Measurements from ENCODE around the gene TRPV4.

TRPV4 gene

DNA sequence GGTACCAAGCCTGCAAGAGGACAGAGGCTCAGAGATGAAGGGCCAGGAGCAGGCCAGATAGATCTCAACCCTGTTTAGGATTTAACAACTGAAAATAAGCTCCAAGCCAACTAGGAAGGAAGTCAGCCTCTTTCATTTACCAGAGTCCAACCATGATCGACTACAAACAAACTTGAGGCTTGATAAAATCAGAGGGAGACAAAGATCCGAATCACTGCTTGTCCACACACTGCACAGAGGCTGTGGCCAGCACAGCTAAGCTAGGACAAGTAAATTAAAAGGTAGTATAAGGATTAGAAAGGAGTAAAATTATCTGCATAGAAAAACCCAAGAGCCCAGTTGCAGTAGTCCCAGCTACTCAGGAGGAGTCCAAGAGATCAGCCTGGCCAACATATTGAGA, 79.2 kb downstream of the TRPV4 start:
- H3K36me3 ChIP-seq (ENCODE audit: control insufficient read depth, insufficient read depth, low read length): no peaks in the 10 kb centered on the region
- DNase-seq (ENCODE audit: low read depth, low spot score): no peak
- H3K27me3 ChIP-seq (ENCODE audit: control insufficient read depth, insufficient read depth, low read length): no peaks in the 10 kb centered on the region
- H3K4me1 ChIP-seq (ENCODE audit: control insufficient read depth, insufficient read depth, low read length): peaks cover 6% of the 10 kb centered on the region; the same call in 1 of the 2 replicates
- no peak overlapping the region for H3K27ac ChIP-seq (ENCODE audit: low read length)
- H3K9me3 ChIP-seq (ENCODE audit: control insufficient read depth, insufficient read depth, low read length): no peaks in the 10 kb centered on the region
- H3K4me3 ChIP-seq (ENCODE audit: low read length): no peak overlapping the region
- WGBS (ENCODE audit: insufficient coverage, insufficient read length): no CpG with 5 or more reads among the region's 2 CpGs

DNA sequence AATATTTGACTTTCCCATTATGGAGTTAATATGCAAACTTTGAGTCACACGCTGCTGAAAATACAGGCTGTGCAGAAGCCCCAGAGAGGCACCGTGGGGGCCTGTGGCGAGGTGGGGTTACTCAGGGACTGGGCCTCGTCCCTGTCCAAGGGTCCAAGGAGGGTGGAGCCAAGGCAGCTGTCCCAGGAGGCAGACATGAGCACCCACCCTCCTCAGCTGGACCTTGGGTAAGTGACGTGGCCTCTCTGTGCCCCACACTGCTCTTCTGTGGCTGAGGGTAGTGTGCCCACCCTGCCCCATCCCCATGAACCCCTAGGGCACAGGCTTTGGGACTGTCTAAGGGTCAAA, 80.2 kb downstream of the TRPV4 start:
- WGBS (ENCODE audit: insufficient coverage, insufficient read length): no CpG with 5 or more reads among the region's 5 CpGs
- Histone ChIP-seq H3K36me3 (ENCODE audit: control insufficient read depth, insufficient read depth, low read length) (no peaks in the 10 kb centered on the region), H3K27me3 (ENCODE audit: control insufficient read depth, insufficient read depth, low read length) (no peaks in the 10 kb centered on the region), H3K4me3 (ENCODE audit: low read length) (no peak overlapping the region), H3K27ac (ENCODE audit: low read length) (no peak overlapping the region), H3K9me3 (ENCODE audit: control insufficient read depth, insufficient read depth, low read length) (no peaks in the 10 kb centered on the region), H3K4me1 (ENCODE audit: control insufficient read depth, insufficient read depth, low read length) (0 out of 2 replicates have a peak, but pooled peaks cover under 1% of the 10 kb centered on the region)
- DNase-seq (ENCODE audit: low read depth, low spot score): no peak

DNA sequence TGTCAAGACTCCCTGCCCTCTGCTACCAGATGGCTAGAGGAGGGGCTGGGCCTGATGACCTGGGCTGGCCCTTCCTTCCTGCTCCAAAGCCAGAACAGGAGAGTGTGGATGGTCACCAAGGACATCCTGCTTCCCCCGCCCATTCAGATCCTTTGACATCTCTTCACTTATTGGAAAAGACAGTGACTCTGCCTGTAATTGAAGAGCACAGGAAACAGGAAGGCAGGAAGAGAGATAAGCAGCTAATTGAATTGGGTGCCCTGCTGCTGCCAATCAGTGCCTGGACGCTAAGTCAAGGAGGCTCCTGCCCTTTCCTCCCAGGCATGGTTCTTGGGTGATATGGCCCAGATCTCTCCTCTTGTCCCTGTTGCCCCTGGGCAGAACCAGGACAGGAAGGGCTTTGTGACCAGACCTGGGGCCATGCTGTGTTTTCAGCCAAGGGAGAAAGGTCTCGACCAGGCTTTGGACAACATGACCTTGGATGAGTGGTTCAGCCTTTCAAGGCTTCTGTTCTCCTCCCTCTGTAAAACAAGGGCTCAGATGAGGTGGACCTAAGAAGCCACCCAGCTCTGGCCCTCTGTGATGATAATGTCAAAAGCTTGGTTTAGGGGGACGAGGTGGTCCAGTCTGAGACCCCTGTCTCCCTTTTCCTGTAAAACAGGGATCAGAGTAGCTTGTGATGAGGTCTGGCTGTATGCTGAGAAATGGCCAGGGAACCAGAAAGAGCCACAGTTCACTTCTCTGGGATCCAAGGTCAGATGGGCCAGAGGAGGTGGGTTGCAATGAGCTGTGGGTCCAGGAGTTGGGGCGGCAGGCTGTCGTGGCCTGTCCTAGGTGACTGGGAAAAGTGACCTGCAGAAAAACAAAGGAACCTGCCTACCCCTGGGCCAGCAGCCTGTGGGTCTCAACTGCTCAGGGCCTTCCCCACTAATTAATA, 80.8 kb downstream of the TRPV4 start:
- Histone ChIP-seq H3K4me3 (ENCODE audit: low read length) (no peak overlapping the region), H3K27me3 (ENCODE audit: control insufficient read depth, insufficient read depth, low read length) (no peaks in the 10 kb centered on the region), H3K4me1 (ENCODE audit: control insufficient read depth, insufficient read depth, low read length) (no peaks in the 10 kb centered on the region), H3K9me3 (ENCODE audit: control insufficient read depth, insufficient read depth, low read length) (no peaks in the 10 kb centered on the region), H3K27ac (ENCODE audit: low read length) (no peak overlapping the region), H3K36me3 (ENCODE audit: control insufficient read depth, insufficient read depth, low read length) (no peaks in the 10 kb centered on the region)
- DNase-seq (ENCODE audit: low read depth, low spot score): no peak
- no CpG with 5 or more reads among the region's 6 CpGs for WGBS (ENCODE audit: insufficient coverage, insufficient read length)

DNA sequence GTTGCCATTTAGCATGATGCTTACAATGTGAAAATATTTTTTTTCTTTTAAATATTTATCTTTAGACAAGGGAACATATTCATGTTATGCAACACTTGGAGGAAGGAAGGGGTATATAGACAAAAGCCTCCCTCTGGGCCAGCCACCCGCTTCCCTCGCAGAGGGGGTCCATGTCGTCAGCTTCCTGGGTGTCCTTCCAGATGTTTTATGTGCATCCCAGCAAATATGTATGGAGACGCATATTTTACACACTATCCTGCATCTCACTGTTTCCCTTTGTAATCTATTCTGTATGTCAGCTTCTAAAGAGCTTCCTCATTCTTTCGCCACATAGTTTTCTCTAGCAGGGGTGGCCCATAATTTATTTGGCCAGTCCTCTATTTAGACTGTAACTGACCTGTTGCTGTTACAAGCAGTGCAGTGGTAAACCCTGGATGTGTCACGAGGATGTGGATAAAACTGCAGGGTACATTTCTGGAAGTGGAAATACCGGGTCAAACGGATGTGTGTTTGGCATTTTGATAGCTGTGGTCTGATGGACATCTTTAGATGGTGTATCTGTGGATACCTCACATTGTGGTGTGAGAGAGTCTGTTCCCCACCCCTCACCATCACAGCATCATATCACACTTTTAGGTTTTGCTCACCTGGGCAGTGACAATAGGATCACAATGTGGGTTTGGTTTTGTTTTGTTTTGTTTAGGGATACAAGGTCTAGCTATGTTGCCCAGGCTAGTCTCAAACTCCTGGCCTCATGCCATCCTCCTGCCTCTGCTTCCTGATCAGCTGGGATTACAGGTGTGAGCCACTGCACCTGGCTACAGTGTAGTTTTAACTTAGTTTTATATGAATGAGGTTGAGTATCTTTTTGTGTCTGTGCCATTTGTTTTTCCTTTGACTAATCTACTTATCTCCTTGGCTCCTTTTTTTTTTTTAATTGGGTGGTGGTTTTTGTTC, 87.9 kb downstream of the TRPV4 start:
- H3K27ac ChIP-seq (ENCODE audit: low read length): no peak overlapping the region
- no peaks in the 10 kb centered on the region for H3K9me3 ChIP-seq (ENCODE audit: control insufficient read depth, insufficient read depth, low read length)
- no peak overlapping the region for H3K4me3 ChIP-seq (ENCODE audit: low read length)
- H3K36me3 ChIP-seq (ENCODE audit: control insufficient read depth, insufficient read depth, low read length): no peaks in the 10 kb centered on the region; the same call in 1 of the 2 replicates
- H3K27me3 ChIP-seq (ENCODE audit: control insufficient read depth, insufficient read depth, low read length): no peaks in the 10 kb centered on the region
- H3K4me1 ChIP-seq (ENCODE audit: control insufficient read depth, insufficient read depth, low read length): no peaks in the 10 kb centered on the region
- WGBS (ENCODE audit: insufficient coverage, insufficient read length): no CpG with 5 or more reads among the region's 8 CpGs
- no peak for DNase-seq (ENCODE audit: low read depth, low spot score)

DNA sequence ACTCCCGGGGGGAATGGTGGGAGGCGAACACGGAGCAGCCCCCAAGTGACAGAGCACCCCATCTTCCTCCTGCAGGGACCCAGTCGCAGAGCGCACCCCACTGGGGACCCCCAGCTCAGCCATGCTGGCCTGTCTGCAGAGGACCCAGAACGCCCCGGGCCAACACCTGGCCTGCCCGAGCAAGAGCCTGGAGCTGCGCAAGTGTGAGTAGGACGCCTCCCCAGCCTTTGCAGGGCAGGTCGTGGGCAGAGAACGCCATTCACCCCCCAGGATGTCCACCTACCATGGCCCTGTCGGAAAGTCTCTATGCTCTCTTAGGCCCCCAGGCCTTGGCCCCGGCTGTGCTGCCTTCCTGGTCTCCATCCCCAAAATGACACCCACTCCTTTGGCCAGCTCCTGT, 89.2 kb downstream of the TRPV4 start:
- no peak for DNase-seq (ENCODE audit: low read depth, low spot score)
- 0 out of 2 replicates have a peak, but pooled peaks cover 2% of the 10 kb centered on the region for H3K4me1 ChIP-seq (ENCODE audit: control insufficient read depth, insufficient read depth, low read length)

DNA sequence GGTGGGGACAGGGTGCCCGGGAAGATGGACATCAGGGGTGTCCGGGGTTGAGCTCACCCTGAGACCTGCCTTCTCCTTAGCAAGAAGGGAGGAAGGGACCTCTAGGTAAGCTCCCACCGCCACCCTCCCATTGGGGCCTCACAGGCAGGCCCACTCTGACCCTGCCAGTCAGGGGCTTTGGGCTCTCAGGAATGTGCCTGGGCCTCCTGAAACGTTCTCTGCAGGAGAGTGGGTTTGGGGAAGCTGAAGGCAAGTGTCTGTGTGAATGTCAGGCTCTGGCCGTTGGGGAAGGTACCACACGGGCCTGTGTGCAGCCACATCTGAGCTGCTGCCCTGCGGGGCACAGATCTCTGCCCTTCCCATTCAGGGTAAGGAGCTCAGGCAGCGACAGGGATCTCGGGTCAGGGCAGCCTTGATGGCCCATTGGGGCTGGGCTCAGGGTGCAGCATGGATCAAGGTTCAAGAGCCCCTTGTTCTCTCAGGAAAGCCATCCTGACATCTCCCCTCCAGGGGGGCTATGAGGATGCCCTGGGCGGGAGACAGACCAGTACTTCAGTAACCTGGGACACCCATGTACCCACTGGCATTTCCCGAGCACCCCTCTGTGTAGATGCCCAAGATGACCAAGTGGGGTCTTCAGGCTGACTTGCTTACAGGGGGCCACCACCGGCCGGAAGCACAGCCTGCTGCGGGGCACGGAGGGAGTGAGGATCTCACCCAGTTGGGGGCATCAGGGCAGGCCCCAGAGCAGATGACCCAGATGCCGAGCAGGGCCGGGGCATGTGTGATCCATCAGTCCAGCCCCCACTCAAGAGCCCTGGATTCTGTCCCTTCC, 89.9 kb downstream of the TRPV4 start:
- Histone ChIP-seq H3K36me3 (ENCODE audit: control insufficient read depth, insufficient read depth, low read length) (no peaks in the 10 kb centered on the region; the same call in 1 of the 2 replicates), H3K9me3 (ENCODE audit: control insufficient read depth, insufficient read depth, low read length) (no peaks in the 10 kb centered on the region), H3K4me1 (ENCODE audit: control insufficient read depth, insufficient read depth, low read length) (0 out of 2 replicates have a peak, but pooled peaks cover 2% of the 10 kb centered on the region), H3K4me3 (ENCODE audit: low read length) (no peak overlapping the region), H3K27me3 (ENCODE audit: control insufficient read depth, insufficient read depth, low read length) (no peaks in the 10 kb centered on the region), H3K27ac (ENCODE audit: low read length) (no peak overlapping the region)
- DNase-seq (ENCODE audit: low read depth, low spot score): no peak
- no CpG with 5 or more reads among the region's 17 CpGs for WGBS (ENCODE audit: insufficient coverage, insufficient read length)

More for the DNA sequence above, 89.2 kb downstream of the TRPV4 start:
- no CpG with 5 or more reads among the region's 14 CpGs for WGBS (ENCODE audit: insufficient coverage, insufficient read length)
- Histone ChIP-seq H3K36me3 (ENCODE audit: control insufficient read depth, insufficient read depth, low read length) (no peaks in the 10 kb centered on the region; the same call in 1 of the 2 replicates), H3K9me3 (ENCODE audit: control insufficient read depth, insufficient read depth, low read length) (no peaks in the 10 kb centered on the region), H3K4me3 (ENCODE audit: low read length) (no peak overlapping the region), H3K27me3 (ENCODE audit: control insufficient read depth, insufficient read depth, low read length) (no peaks in the 10 kb centered on the region), H3K27ac (ENCODE audit: low read length) (no peak overlapping the region)

DNA sequence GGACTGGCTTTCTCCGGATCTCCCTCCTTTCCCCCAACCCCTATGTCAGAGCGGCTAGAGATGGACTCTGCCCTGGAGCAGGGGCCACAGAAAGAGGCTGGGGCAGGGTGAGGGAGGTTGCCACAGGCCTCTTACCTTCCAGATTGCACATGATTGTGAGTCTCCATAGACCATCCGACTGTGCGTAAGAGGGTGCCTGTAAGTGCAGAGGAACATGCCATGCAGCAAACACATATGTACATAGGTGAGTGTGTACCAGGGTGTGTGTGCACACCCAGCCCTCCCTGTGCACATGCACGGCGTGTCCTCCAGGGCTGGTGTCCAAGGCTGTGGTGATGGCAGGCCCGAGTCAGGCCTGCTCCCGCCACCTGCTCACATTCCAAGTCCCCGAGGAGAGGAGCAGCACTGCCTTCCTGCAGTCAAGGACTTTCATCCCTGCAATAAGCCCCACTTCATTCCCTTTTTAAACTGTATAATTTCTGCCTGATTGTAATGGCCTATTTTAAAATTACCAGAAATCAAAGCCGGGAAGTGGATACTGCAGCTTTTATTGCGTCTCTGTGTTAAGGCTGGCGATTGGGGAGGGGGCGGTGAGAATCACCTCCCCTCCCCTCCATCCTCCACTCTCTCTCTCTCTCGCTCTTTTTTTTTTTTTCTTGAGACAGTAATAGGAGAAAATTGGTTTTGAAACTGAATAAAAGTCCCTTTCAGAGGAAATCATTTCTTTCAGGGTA, 91.1 kb downstream of the TRPV4 start:
- Histone ChIP-seq H3K9me3 (ENCODE audit: control insufficient read depth, insufficient read depth, low read length) (no peaks in the 10 kb centered on the region), H3K4me3 (ENCODE audit: low read length) (no peak overlapping the region), H3K27me3 (ENCODE audit: control insufficient read depth, insufficient read depth, low read length) (no peaks in the 10 kb centered on the region), H3K4me1 (ENCODE audit: control insufficient read depth, insufficient read depth, low read length) (0 out of 2 replicates have a peak, but pooled peaks cover 2% of the 10 kb centered on the region), H3K27ac (ENCODE audit: low read length) (no peak overlapping the region), H3K36me3 (ENCODE audit: control insufficient read depth, insufficient read depth, low read length) (no peaks in the 10 kb centered on the region; the same call in 1 of the 2 replicates)
- no CpG with 5 or more reads among the region's 14 CpGs for WGBS (ENCODE audit: insufficient coverage, insufficient read length)
- no peak for DNase-seq (ENCODE audit: low read depth, low spot score)

DNA sequence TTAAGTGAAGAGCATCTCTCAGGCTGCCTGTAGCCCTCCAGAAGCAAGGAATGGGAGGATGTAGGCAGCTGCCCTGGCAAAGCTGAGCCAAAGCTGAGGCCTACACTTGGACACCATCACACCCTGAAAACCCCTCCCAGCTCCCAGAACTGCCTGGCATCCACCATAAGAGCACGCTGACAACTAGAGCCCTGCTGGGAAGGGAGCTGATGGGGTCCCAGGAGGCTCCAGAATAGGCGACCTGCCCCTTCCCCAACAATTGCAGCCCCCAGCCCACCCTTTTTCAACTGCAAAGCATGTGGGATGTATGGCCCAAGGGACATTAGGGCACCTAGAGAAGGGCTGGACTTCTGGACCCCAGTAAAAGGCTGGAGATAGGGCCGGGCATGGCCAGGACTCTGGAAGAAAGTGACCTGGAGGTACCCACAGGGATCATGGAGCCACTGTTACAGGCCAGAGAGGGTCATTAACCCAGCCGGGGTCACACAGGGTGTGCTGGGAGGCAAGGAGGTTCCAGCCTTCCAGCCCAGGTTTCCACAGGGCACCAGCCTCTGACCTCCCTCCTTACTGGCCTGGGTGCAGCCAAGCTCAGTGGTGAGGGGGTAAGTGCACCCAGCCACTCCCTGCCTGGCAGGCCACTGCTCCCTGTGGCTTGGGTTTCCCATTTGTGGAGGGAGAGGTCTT, 91.8 kb downstream of the TRPV4 start:
- Histone ChIP-seq H3K4me3 (ENCODE audit: low read length) (no peak overlapping the region), H3K4me1 (ENCODE audit: control insufficient read depth, insufficient read depth, low read length) (0 out of 2 replicates have a peak, but pooled peaks cover 2% of the 10 kb centered on the region), H3K9me3 (ENCODE audit: control insufficient read depth, insufficient read depth, low read length) (no peaks in the 10 kb centered on the region), H3K36me3 (ENCODE audit: control insufficient read depth, insufficient read depth, low read length) (no peaks in the 10 kb centered on the region; the same call in 1 of the 2 replicates), H3K27me3 (ENCODE audit: control insufficient read depth, insufficient read depth, low read length) (no peaks in the 10 kb centered on the region), H3K27ac (ENCODE audit: low read length) (no peak overlapping the region)
- no CpG with 5 or more reads among the region's 4 CpGs for WGBS (ENCODE audit: insufficient coverage, insufficient read length)
- no peak for DNase-seq (ENCODE audit: low read depth, low spot score)

DNA sequence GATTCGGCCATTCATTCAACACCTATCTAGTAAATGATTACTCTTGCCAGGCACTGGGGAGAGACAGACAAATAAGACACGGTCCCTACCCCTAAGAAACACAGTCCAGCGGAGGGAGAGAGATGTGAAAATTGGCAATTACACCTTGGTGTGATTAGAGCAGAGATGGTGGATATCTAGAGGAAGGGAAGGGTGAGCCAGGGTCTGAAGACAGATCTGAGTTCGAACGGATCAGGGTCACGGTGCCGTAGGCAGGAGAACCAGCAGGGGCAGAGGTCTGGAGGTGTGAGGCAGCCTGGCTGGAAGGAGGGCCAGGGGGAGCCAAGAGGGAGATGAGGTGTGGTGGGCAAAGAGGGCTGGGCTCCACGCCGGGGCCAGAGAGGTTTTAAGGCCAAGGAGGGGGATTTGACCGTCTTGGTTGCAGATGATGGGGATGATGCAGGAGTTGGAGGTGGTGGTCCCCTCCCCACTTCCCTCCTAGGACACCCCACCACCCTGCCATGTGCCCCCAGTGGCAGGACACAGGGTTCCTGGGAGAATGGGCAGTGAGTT, 92.4 kb downstream of the TRPV4 start:
- no peak overlapping the region for H3K27ac ChIP-seq (ENCODE audit: low read length)
- DNase-seq (ENCODE audit: low read depth, low spot score): no peak
- H3K36me3 ChIP-seq (ENCODE audit: control insufficient read depth, insufficient read depth, low read length): no peaks in the 10 kb centered on the region; the same call in 1 of the 2 replicates
- no CpG with 5 or more reads among the region's 10 CpGs for WGBS (ENCODE audit: insufficient coverage, insufficient read length)
- no peaks in the 10 kb centered on the region for H3K9me3 ChIP-seq (ENCODE audit: control insufficient read depth, insufficient read depth, low read length)
- no peaks in the 10 kb centered on the region for H3K27me3 ChIP-seq (ENCODE audit: control insufficient read depth, insufficient read depth, low read length)
- H3K4me3 ChIP-seq (ENCODE audit: low read length): no peak overlapping the region
- H3K4me1 ChIP-seq (ENCODE audit: control insufficient read depth, insufficient read depth, low read length): 0 out of 2 replicates have a peak, but pooled peaks cover 2% of the 10 kb centered on the region
